GM23338 (cell line): ENCODE results near the gene MPRIP. TPM values are rescaled to one million over a fixed set of nuclear protein-coding genes. Genes with fewer than 3 reads are reported as not detected.

ENCODE experiments used
- ATAC-seq: fragments of 200-7000 bp; cut with Tn5 transposase; 3 replicates; pipeline ENCODE4 v1.9.1; 2020
- DNase-seq: peaks from one replicate; pipeline ENCODE4 v3.0.0-alpha.2; 2015; ENCODE audit warnings: low spot score
- H2AFZ ChIP-seq: fragments of 200-600 bp; sonication (generic); 2 replicates; pipeline ENCODE4 v1.8.0; 2016; ENCODE audit warnings: antibody characterized with exemption, mild to moderate bottlenecking, moderate library complexity
- H3F3A ChIP-seq: fragments of 200-600 bp; sonication (generic); replicated peaks from 2 replicates; pipeline ENCODE4 v1.8.0; 2017; ENCODE audit warnings: antibody characterized with exemption, mixed run types, low read depth
- H3K27ac ChIP-seq: fragments of 200-600 bp; sonication (generic); 2 replicates; pipeline ENCODE4 v1.6.1; 2016; ENCODE audit warnings: low read depth
- H3K27me3 ChIP-seq: fragments of 200-600 bp; sonication (generic); 2 replicates; pipeline ENCODE4 v1.8.0; 2016; ENCODE audit warnings: mild to moderate bottlenecking, mixed run types, moderate library complexity; ENCODE audit not compliant: insufficient read depth
- H3K36me3 ChIP-seq: fragments of 200-600 bp; sonication (generic); 2 replicates; pipeline ENCODE4 v1.8.0; 2016; ENCODE audit warnings: mild to moderate bottlenecking; ENCODE audit not compliant: insufficient read depth
- H3K4me1 ChIP-seq: fragments of 200-600 bp; sonication (generic); 2 replicates; pipeline ENCODE4 v1.8.0; 2016; ENCODE audit warnings: mild to moderate bottlenecking, moderate library complexity; ENCODE audit not compliant: insufficient read depth
- H3K4me2 ChIP-seq: fragments of 200-600 bp; sonication (generic); 2 replicates; pipeline ENCODE4 v1.7.1; 2017; ENCODE audit warnings: mixed run types
- H3K4me3 ChIP-seq: fragments of 200-600 bp; sonication (generic); 2 replicates; pipeline ENCODE4 v1.6.1; 2016; ENCODE audit warnings: mixed run types
- H3K79me2 ChIP-seq: fragments of 200-600 bp; sonication (generic); replicated peaks from 2 replicates; pipeline ENCODE4 v1.8.0; 2017; ENCODE audit warnings: mild to moderate bottlenecking; ENCODE audit not compliant: insufficient read depth
- H3K9me2 ChIP-seq: fragments of 200-600 bp; sonication (generic); 2 replicates; pipeline ENCODE4 v1.8.0; 2017; ENCODE audit not compliant: insufficient read depth
- H4K20me1 ChIP-seq: fragments of 200-600 bp; sonication (generic); replicated peaks from 2 replicates; pipeline ENCODE4 v1.8.0; 2017; ENCODE audit warnings: mild to moderate bottlenecking; ENCODE audit not compliant: insufficient read depth
- H3K27ac Mint-ChIP-seq: 2 replicates; pipeline ENCODE4 v1.8.0; 2020; ENCODE audit warnings: inconsistent platforms, mild to moderate bottlenecking, moderate library complexity, mixed read lengths
- H3K27me3 Mint-ChIP-seq: 3 replicates; pipeline ENCODE4 v1.8.0; 2022; ENCODE audit warnings: low read depth, mild to moderate bottlenecking, moderate library complexity, mixed read lengths, inconsistent platforms; ENCODE audit not compliant: insufficient read depth, poor library complexity
- H3K36me3 Mint-ChIP-seq: 3 replicates; pipeline ENCODE4 v1.8.0; 2021; ENCODE audit warnings: low read depth, mild to moderate bottlenecking, inconsistent platforms, moderate library complexity, mixed read lengths
- H3K4me1 Mint-ChIP-seq: 3 replicates; pipeline ENCODE4 v1.8.0; 2020; ENCODE audit warnings: mild to moderate bottlenecking, inconsistent platforms, mixed read lengths
- H3K4me3 Mint-ChIP-seq: 3 replicates; pipeline ENCODE4 v1.8.0; 2021; ENCODE audit warnings: moderate library complexity, mild to moderate bottlenecking, inconsistent platforms, mixed read lengths
- H3K9me3 Mint-ChIP-seq: 3 replicates; pipeline ENCODE4 v1.8.0; 2020; ENCODE audit warnings: moderate library complexity, mild to moderate bottlenecking, inconsistent platforms, mixed read lengths
- CREB1 ChIP-seq: fragments of 250-450 bp; sonication (Bioruptor Pico); IDR thresholded peaks from 2 replicates; pipeline ENCODE4 v1.5.0; 2020; ENCODE audit warnings: low read depth, mild to moderate bottlenecking, moderate library complexity
- EZH2 ChIP-seq: fragments of 200-600 bp; sonication (generic); IDR thresholded peaks from one replicate; pipeline ENCODE4 v1.8.0; 2017; ENCODE audit warnings: antibody characterized with exemption, mild to moderate bottlenecking, low read depth; ENCODE audit not compliant: unreplicated experiment
- EZH2phosphoT487 ChIP-seq: fragments of 200-600 bp; sonication (generic); IDR thresholded peaks from one replicate; pipeline ENCODE4 v1.8.1; 2018; ENCODE audit warnings: antibody characterized with exemption; ENCODE audit not compliant: unreplicated experiment
- JUNB ChIP-seq: IDR thresholded peaks from one replicate; pipeline ENCODE4 v1.6.1; 2016; ENCODE audit warnings: antibody characterized with exemption; ENCODE audit not compliant: unreplicated experiment
- NANOG ChIP-seq: IDR thresholded peaks from 2 replicates; pipeline ENCODE4 v1.6.1; 2016; ENCODE audit warnings: antibody characterized with exemption, borderline replicate concordance
- POLR2AphosphoS5 ChIP-seq: IDR thresholded peaks from 2 replicates; pipeline ENCODE4 v1.6.1; 2016; ENCODE audit warnings: antibody characterized with exemption, low read depth
- STAT1 ChIP-seq: IDR thresholded peaks from one replicate; pipeline ENCODE4 v1.6.1; 2016; ENCODE audit warnings: antibody characterized with exemption; ENCODE audit not compliant: unreplicated experiment
- ZNF114 ChIP-seq: fragments of 250-450 bp; sonication (Bioruptor Pico); IDR thresholded peaks from 2 replicates; pipeline ENCODE4 v1.5.0; 2020; ENCODE audit warnings: mild to moderate bottlenecking, moderate library complexity
- ZNF331 ChIP-seq: fragments of 250-450 bp; sonication (Bioruptor Pico); IDR thresholded peaks from 2 replicates; pipeline ENCODE4 v1.5.0; 2020; ENCODE audit warnings: low read depth, mild to moderate bottlenecking, moderate library complexity
- polyA plus RNA-seq: library from polyadenylated mRNA; unstranded; fragments of >200 nt; fragmentation: Nextera tagmentation; extraction: Ambion mirVana; gene quantifications from 2 replicates; pipeline ENCODE4 v1.2.1, GENCODE V29; 2016
- total RNA-seq: library from RNA; depleted of rRNA; stranded (reverse); fragments of >200 nt; shearing (Covaris generic); gene quantifications from 2 replicates; pipeline ENCODE4 v1.2.3, GENCODE V29; 2014
- TF ChIP-seq, protein P1 (sequence below): fragments of 250-450 bp; sonication (Bioruptor Pico); IDR thresholded peaks from 2 replicates; pipeline ENCODE4 v1.5.0; 2020; ENCODE audit warnings: mild to moderate bottlenecking, moderate library complexity
- TF ChIP-seq, protein P2 (sequence below): IDR thresholded peaks from 2 replicates; pipeline ENCODE4 v1.6.1; 2016; ENCODE audit warnings: antibody characterized with exemption
- TF ChIP-seq, protein P3 (sequence below), 2 experiments: fragments of 200-600 bp in 1 of 2; sonication (generic) in 1 of 2; conservative IDR thresholded peaks; 2 replicates each; pipeline versions ENCODE4 v1.5.1 to v1.6.1; 2016 to 2017; ENCODE audit warnings: antibody characterized with exemption in 2 of 2, low read depth in 2 of 2, mild to moderate bottlenecking in 2 of 2, moderate library complexity in 1 of 2

Gene MPRIP
- total and polyA plus RNA-seq, 2 experiments from 2014 or later: 39.3 to 113 TPM

DNA sequence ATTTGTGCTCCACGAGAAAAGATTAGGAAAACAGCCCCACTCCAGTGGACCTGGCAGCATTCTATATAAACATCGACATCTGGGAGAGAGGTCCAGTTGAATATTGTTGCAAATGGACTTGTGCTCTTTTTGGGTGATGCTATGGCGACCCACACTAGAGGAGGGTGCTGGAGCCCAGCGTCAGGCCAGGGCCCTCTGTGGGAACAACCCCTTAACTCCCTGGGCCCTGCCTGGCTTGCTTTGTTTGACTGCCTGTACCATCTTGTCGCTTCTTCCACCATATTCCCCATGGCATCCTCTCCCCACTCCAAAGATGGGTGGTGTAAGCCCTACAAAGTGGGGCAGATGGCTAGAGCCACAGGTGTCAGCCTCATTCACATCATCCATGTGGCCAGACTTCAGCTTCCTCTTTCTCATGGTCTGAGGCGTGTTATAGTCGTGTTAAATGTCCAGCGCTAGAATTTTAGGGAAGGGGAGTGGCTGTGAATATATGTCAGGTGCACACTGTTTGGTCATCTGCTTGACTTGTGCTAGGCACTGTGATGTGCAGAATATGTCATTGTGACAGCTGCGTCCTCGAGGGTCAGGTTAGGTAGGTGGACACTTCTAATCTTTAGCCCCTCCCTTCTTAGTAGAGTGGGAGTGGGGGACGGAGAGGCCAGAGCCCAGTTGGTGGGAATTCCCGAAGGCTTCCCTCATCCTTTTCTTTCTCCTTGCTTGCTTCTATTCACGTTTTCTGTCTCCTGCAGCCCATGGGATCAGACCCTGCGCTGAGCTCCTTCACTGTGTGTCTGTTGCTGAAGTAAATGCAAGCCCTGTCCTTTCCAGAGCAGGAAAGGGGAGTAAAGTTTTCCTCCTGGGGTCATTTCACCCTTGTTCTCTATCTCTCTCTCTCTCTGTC, 49.8 kb downstream of the MPRIP start:
- Histone ChIP-seq H3K4me1 (peaks cover 46% of the 10 kb centered on the region), H3K79me2 (peaks cover 42% of the 10 kb centered on the region), H3F3A (no peaks in the 10 kb centered on the region), H4K20me1 (peaks cover 4% of the 10 kb centered on the region; the same call in 1 of the 2 replicates), H3K4me2 (no peak overlapping the region), H2AFZ (no peak overlapping the region), H3K27ac (0 out of 2 replicates have a peak overlapping the region, but pooled peaks have one; percentile 26), H3K27me3 (no peaks in the 10 kb centered on the region), H3K4me3 (no peak overlapping the region), H3K9me2 (no peaks in the 10 kb centered on the region; the same call in 1 of the 2 replicates), H3K36me3 (no peaks in the 10 kb centered on the region)
- TF ChIP-seq EZH2phosphoT487: no peak
- no peak for DNase-seq
- H3K27ac Mint-ChIP-seq: no peak overlapping the region
- H3K27me3 Mint-ChIP-seq: peaks cover 4% of the 10 kb centered on the region
- H3K36me3 Mint-ChIP-seq: peaks cover 10% of the 10 kb centered on the region
- no peaks in the 10 kb centered on the region for H3K9me3 Mint-ChIP-seq
- peak; percentile 23; the same call in 2 of the 3 replicates for ATAC-seq
- no peak overlapping the region for H3K4me3 Mint-ChIP-seq
- peaks cover 56% of the 10 kb centered on the region for H3K4me1 Mint-ChIP-seq

DNA sequence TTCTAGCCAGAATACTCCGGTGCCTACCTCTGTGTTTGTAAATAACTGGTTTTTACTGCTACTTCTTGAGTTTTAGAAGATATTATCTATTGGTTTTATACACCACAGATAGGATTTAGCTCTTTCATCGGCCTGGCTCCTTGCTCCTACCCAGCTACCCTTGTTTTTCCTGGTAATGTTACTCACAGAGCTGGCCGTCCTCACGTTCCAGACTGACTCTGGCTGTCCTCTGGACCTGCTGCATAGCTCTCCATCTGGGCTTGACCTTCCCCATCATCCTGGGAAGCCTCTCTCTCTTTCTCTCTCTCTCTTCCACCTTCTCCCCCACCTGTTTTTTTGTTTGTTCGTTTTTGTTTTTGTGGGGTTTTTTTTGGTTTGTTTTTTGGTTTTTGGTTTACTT, 51.5 kb downstream of the MPRIP start:
- Mint-ChIP-seq H3K27me3 (peaks cover 4% of the 10 kb centered on the region), H3K27ac (no peak overlapping the region), H3K9me3 (no peaks in the 10 kb centered on the region), H3K4me3 (no peak overlapping the region), H3K4me1 (peaks cover 58% of the 10 kb centered on the region), H3K36me3 (peaks cover 10% of the 10 kb centered on the region; the same call in 2 of the 3 replicates)
- Histone ChIP-seq H3K4me2 (no peak overlapping the region), H3K36me3 (no peaks in the 10 kb centered on the region), H4K20me1 (peaks cover 4% of the 10 kb centered on the region; the same call in 1 of the 2 replicates), H3K4me3 (no peak overlapping the region), H3K27me3 (no peaks in the 10 kb centered on the region), H3K79me2 (peaks cover 47% of the 10 kb centered on the region), H3F3A (no peaks in the 10 kb centered on the region), H3K27ac (no peak overlapping the region), H3K9me2 (no peaks in the 10 kb centered on the region; the same call in 1 of the 2 replicates), H2AFZ (no peak overlapping the region), H3K4me1 (peaks cover 46% of the 10 kb centered on the region)
- DNase-seq (no peak), ATAC-seq (no peak)
- TF ChIP-seq, protein P1, sequence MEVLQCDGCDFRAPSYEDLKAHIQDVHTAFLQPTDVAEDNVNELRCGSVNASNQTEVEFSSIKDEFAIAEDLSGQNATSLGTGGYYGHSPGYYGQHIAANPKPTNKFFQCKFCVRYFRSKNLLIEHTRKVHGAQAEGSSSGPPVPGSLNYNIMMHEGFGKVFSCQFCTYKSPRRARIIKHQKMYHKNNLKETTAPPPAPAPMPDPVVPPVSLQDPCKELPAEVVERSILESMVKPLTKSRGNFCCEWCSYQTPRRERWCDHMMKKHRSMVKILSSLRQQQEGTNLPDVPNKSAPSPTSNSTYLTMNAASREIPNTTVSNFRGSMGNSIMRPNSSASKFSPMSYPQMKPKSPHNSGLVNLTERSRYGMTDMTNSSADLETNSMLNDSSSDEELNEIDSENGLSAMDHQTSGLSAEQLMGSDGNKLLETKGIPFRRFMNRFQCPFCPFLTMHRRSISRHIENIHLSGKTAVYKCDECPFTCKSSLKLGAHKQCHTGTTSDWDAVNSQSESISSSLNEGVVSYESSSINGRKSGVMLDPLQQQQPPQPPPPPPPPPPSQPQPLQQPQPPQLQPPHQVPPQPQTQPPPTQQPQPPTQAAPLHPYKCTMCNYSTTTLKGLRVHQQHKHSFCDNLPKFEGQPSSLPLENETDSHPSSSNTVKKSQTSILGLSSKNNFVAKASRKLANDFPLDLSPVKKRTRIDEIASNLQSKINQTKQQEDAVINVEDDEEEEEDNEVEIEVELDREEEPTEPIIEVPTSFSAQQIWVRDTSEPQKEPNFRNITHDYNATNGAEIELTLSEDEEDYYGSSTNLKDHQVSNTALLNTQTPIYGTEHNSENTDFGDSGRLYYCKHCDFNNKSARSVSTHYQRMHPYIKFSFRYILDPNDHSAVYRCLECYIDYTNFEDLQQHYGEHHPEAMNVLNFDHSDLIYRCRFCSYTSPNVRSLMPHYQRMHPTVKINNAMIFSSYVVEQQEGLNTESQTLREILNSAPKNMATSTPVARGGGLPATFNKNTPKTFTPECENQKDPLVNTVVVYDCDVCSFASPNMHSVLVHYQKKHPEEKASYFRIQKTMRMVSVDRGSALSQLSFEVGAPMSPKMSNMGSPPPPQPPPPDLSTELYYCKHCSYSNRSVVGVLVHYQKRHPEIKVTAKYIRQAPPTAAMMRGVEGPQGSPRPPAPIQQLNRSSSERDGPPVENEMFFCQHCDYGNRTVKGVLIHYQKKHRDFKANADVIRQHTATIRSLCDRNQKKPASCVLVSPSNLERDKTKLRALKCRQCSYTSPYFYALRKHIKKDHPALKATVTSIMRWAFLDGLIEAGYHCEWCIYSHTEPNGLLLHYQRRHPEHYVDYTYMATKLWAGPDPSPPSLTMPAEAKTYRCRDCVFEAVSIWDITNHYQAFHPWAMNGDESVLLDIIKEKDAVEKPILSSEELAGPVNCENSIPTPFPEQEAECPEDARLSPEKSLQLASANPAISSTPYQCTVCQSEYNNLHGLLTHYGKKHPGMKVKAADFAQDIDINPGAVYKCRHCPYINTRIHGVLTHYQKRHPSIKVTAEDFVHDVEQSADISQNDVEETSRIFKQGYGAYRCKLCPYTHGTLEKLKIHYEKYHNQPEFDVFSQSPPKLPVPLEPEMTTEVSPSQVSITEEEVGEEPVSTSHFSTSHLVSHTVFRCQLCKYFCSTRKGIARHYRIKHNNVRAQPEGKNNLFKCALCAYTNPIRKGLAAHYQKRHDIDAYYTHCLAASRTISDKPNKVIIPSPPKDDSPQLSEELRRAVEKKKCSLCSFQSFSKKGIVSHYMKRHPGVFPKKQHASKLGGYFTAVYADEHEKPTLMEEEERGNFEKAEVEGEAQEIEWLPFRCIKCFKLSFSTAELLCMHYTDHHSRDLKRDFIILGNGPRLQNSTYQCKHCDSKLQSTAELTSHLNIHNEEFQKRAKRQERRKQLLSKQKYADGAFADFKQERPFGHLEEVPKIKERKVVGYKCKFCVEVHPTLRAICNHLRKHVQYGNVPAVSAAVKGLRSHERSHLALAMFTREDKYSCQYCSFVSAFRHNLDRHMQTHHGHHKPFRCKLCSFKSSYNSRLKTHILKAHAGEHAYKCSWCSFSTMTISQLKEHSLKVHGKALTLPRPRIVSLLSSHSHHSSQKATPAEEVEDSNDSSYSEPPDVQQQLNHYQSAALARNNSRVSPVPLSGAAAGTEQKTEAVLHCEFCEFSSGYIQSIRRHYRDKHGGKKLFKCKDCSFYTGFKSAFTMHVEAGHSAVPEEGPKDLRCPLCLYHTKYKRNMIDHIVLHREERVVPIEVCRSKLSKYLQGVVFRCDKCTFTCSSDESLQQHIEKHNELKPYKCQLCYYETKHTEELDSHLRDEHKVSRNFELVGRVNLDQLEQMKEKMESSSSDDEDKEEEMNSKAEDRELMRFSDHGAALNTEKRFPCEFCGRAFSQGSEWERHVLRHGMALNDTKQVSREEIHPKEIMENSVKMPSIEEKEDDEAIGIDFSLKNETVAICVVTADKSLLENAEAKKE (CRISPR knock-in tag): no peak
- TF ChIP-seq EZH2 (no peak), ZNF331 (CRISPR knock-in tag) (no peak), STAT1 (no peak), POLR2AphosphoS5 (no peak), ZNF114 (CRISPR knock-in tag) (no peak), CREB1 (CRISPR knock-in tag) (no peak), JUNB (no peak), NANOG (no peak), EZH2phosphoT487 (no peak)
- TF ChIP-seq, protein P2, sequence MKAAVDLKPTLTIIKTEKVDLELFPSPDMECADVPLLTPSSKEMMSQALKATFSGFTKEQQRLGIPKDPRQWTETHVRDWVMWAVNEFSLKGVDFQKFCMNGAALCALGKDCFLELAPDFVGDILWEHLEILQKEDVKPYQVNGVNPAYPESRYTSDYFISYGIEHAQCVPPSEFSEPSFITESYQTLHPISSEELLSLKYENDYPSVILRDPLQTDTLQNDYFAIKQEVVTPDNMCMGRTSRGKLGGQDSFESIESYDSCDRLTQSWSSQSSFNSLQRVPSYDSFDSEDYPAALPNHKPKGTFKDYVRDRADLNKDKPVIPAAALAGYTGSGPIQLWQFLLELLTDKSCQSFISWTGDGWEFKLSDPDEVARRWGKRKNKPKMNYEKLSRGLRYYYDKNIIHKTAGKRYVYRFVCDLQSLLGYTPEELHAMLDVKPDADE: no peak
- TF ChIP-seq, protein P3, sequence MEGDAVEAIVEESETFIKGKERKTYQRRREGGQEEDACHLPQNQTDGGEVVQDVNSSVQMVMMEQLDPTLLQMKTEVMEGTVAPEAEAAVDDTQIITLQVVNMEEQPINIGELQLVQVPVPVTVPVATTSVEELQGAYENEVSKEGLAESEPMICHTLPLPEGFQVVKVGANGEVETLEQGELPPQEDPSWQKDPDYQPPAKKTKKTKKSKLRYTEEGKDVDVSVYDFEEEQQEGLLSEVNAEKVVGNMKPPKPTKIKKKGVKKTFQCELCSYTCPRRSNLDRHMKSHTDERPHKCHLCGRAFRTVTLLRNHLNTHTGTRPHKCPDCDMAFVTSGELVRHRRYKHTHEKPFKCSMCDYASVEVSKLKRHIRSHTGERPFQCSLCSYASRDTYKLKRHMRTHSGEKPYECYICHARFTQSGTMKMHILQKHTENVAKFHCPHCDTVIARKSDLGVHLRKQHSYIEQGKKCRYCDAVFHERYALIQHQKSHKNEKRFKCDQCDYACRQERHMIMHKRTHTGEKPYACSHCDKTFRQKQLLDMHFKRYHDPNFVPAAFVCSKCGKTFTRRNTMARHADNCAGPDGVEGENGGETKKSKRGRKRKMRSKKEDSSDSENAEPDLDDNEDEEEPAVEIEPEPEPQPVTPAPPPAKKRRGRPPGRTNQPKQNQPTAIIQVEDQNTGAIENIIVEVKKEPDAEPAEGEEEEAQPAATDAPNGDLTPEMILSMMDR (conservative IDR thresholded peaks at IDR 0.05; ENCODE audit: low read depth in 2 of 2): no peak
